ENCODE results near the gene TRPM1.
"Not testable (repeated sequence)": the region's sequence is repeated elsewhere in the genome, so short reads cannot be mapped to it uniquely, and the experiment has no call there.

Gene TRPM1

GRCh38 chr15:31116423-31117030 is 15.0 kb upstream of the TRPM1 start:
- no peak for DNase-seq (ENCODE audit: low spot score)

GRCh38 chr15:31111091-31111647 is 9.6 kb upstream of the TRPM1 start:
- DNase-seq (ENCODE audit: low spot score) = no peak

GRCh38 chr15:31108836-31109235 is 7.3 kb upstream of the TRPM1 start:
- DNase-seq (ENCODE audit: low spot score) = no peak

- no peak for DNase-seq (ENCODE audit: low spot score)
Measured at GRCh38 chr15:31106495-31107300, 5.2 kb upstream of the TRPM1 start.

- no peak for DNase-seq (ENCODE audit: low spot score)
Measured at GRCh38 chr15:31104003-31104402, 2.5 kb upstream of the TRPM1 start.

- DNase-seq (ENCODE audit: low spot score) = no peak
Measured at GRCh38 chr15:31102374-31103342, 1.1 kb upstream of the TRPM1 start.

GRCh38 chr15:31102039-31102321 is 455 bp upstream of the TRPM1 start:
- DNase-seq (ENCODE audit: low spot score) = no peak

GRCh38 chr15:31100738-31101137 is 787 bp downstream of the TRPM1 start:
- DNase-seq (ENCODE audit: low spot score) = no peak

- DNase-seq (ENCODE audit: low spot score) = no peak
Measured at GRCh38 chr15:31098953-31099740, 2.4 kb downstream of the TRPM1 start.

GRCh38 chr15:31098491-31098917 is 3.0 kb downstream of the TRPM1 start:
- no peak for DNase-seq (ENCODE audit: low spot score)

GRCh38 chr15:31096563-31096962 is 5.0 kb downstream of the TRPM1 start:
- no peak for DNase-seq (ENCODE audit: low spot score)

GRCh38 chr15:31091481-31091880 is 10.0 kb downstream of the TRPM1 start:
- DNase-seq (ENCODE audit: low spot score) = no peak

- no peak for DNase-seq (ENCODE audit: low spot score)
Measured at GRCh38 chr15:31090766-31091165, 10.8 kb downstream of the TRPM1 start.

GRCh38 chr15:31089368-31090047 is 12.0 kb downstream of the TRPM1 start:
- DNase-seq (ENCODE audit: low spot score) = no peak

GRCh38 chr15:31088672-31089367 is 12.7 kb downstream of the TRPM1 start:
- no peak for DNase-seq (ENCODE audit: low spot score)

- not testable (repeated sequence) for DNase-seq (ENCODE audit: low spot score)
Measured at GRCh38 chr15:31088041-31088440, 13.5 kb downstream of the TRPM1 start.

GRCh38 chr15:31086344-31086743 is 15.2 kb downstream of the TRPM1 start:
- DNase-seq (ENCODE audit: low spot score) = no peak

GRCh38 chr15:31085359-31085758 is 16.2 kb downstream of the TRPM1 start:
- no peak for DNase-seq (ENCODE audit: low spot score)

GRCh38 chr15:31084176-31084575 is 17.3 kb downstream of the TRPM1 start:
- DNase-seq (ENCODE audit: low spot score) = no peak

GRCh38 chr15:31083370-31083780 is 18.1 kb downstream of the TRPM1 start:
- DNase-seq (ENCODE audit: low spot score) = no peak

All from RKO (cell line).